NCI-H1048 (cell line): ENCODE measurements around the gene GATM.
"Not testable (repeated sequence)": the region's sequence is repeated elsewhere in the genome, so short reads cannot be mapped to it uniquely, and the experiment has no call there.

Source experiments
- DNase-seq: peaks from one replicate; lab custom pipeline; 2025; lab: John Stamatoyannopoulos, UW

Gene GATM

GRCh38 chr15:45351227-45351626, 27.1 kb downstream of the GATM start:
- DNase-seq: no peak

- DNase-seq: no peak
Observed at GRCh38 chr15:45349623-45350022, 28.7 kb downstream of the GATM start.

- DNase-seq: no peak
Observed at GRCh38 chr15:45347989-45348388, 30.4 kb downstream of the GATM start.

- DNase-seq: no peak
Observed at GRCh38 chr15:45347033-45347432, 31.3 kb downstream of the GATM start.

- no peak for DNase-seq
Observed at GRCh38 chr15:45346381-45346780, 32.0 kb downstream of the GATM start.

GRCh38 chr15:45343258-45343860, 35.0 kb downstream of the GATM start:
- no peak for DNase-seq

GRCh38 chr15:45341790-45342189, 36.6 kb downstream of the GATM start:
- no peak for DNase-seq

- no peak for DNase-seq
Observed at GRCh38 chr15:45340429-45340828, 37.9 kb downstream of the GATM start.

GRCh38 chr15:45338417-45338816, 39.9 kb downstream of the GATM start:
- DNase-seq: no peak

GRCh38 chr15:45337224-45337623, 41.1 kb downstream of the GATM start:
- no peak for DNase-seq

GRCh38 chr15:45333550-45333949, 44.8 kb downstream of the GATM start:
- DNase-seq: no peak

- no peak for DNase-seq
Observed at GRCh38 chr15:45332694-45333093, 45.6 kb downstream of the GATM start.

- no peak for DNase-seq
Observed at GRCh38 chr15:45331972-45332371, 46.4 kb downstream of the GATM start.

- no peak for DNase-seq
Observed at GRCh38 chr15:45328663-45329062, 49.7 kb downstream of the GATM start.

GRCh38 chr15:45326741-45327140, 51.6 kb downstream of the GATM start:
- no peak for DNase-seq

GRCh38 chr15:45326280-45326679, 52.1 kb downstream of the GATM start:
- no peak for DNase-seq

- DNase-seq: no peak
Observed at GRCh38 chr15:45320581-45321205, 57.7 kb downstream of the GATM start.

- no peak for DNase-seq
Observed at GRCh38 chr15:45319472-45320214, 58.7 kb downstream of the GATM start.

GRCh38 chr15:45314960-45315359, 63.4 kb downstream of the GATM start:
- DNase-seq: no peak

- not testable (repeated sequence) for DNase-seq
Observed at GRCh38 chr15:45314117-45314516, 64.2 kb downstream of the GATM start.
